Activated CD8-positive, alpha-beta memory T cell treated with anti-CD3 and anti-CD28 coated beads for 48 hours (primary cell): ENCODE results near the gene WWC2.
A peak's percentile ranks its signal among the peaks of the same experiment; 100 is the strongest.

Experiments used
- DNase-seq, 3 experiments: peaks; one replicate each; pipeline ENCODE4 v3.0.0-alpha.2; 2020; ENCODE audit warnings: low read depth in 2 of 3, low spot score in 2 of 3

Gene WWC2

DNA sequence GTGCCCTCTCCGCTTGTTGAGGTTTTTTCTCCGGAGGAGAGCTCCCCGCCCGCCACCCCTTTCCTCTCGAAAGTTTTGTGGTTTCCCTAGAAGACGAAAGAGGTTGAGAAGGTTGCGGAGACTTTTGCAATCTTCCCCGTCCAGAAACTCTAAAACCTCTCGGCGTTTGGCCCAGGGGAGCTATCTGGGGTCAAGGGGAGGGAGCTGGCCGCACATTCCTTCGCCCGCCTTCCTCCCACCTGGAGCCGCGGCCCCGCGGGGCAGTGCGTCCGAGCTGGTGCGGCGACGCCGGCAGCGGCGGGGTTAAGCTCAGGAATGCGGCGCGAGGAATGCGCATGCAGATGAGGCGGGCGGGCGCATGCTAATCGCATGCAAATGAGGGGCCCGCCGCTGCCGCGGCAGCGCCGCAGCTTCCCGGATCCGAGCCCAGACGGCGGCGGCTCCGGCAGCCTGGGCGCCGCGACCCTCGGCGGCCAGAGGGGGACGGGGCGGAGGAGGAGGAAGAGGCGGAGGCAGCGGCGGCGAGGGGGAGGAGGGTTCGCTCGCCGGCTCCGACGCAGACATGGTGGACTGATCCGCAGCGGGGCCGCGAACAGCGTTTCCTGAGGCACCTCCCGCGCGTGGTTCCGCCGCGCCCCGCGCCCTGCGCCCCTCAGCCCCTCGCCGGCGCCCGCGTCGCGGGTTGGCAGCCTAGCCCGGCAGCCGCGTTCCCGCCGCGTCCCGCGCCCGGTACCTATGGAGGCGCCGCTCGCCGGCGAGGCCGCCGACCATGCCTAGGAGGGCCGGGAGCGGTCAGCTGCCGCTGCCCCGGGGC, at the start of gene WWC2:
Gene WWC2 (plus strand): TSS at position 535 of the 814 bp plus-strand sequence. CDS start 235 bp downstream, at position 770.
- DNase-seq: peak in 2 of 3 experiments; percentile 10 to 13

DNA sequence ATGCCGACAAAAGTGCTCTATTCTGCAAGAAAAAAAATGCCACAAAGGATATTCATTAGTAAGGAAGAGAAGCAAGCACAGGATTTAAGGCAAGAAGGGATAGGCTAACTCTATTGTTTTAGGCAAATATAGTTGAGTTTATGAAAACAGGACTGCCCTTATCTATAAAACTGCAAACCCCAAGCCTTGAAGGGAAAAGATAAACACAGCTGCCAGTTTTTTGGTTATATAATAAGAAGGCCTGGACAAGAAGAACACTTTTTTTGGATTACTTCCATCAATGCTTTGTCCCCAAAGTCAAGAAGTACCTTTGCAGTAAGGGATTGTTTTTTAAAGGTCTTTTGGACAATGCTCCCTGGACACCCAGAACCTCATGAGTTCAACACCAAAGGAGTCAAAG, 45.4 kb upstream of the WWC2 start:
- DNase-seq: no peak

DNA sequence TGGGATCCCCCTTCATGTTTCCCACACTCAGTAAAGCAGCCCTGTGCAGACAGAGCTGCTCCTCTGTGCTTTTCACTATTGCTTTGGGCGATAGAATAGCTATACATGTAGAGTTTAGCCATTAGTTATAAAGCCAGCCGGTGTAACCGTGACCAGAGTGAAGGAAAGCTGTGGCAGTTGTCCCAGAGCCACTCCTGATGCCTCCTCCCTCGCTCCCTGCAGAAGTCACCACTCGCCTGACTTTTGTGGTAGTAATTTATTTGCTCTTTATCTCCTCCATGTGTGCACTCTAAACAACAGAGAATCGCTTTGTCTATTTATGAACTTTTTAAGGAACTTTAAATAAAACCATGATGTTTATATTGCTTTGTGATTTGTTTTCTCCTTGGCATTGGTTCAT, 41.8 kb upstream of the WWC2 start:
- DNase-seq: no peak

DNA sequence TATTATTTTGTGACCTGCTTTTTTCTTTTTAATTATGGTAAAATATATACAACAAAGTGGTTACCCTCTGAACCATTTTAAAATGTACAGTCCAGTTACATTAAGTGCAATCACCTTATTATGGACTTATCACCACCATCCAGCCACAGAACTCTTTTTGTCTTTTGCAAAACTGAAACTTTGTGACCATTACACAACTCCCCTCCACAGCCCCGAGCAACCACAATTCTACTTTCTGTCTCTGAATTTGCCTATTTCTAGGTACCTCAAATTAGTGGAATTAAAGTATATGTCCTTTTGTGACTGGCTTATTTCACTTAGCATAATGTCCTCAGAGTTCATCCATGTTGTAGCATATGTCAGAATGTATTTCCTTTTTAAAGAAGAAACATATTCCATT, 39.3 kb upstream of the WWC2 start:
- DNase-seq: no peak

DNA sequence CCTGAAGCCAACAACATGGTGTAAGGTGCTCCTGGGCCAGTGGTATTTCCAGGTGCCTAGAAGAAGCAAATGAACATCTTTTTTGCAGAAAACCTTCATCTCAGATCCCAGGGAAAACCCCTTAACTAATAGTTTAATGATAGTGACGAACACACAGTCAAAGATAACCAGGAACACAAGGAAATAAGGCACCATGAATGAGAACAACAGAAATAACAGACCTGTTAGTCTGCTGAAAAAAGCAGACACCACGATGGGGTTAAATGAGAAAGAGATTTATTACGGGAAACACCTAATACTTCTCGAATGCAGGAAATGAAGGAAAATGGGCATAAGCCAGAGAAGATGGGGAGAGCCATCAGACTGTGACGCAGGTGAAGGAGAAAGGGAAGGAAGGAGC, 30.6 kb upstream of the WWC2 start:
- DNase-seq: no peak

DNA sequence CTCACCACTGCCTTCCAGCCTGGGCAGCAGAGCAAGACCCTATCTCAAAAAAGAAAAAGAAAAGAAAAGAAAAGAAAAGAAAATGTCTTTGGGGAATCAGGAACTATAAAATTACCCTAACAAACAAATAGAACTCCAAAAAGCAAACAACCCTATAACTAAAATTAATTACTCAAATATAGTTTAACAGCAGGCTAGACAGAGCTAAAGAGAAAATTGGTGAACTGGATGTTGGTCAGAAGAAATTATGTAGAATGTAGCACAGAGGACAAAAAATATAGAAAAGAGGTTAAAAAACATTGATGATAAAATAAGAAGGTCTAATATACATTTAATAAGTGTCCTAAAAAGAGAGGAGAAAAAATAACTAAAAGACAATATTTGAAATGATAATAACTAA, 27.8 kb upstream of the WWC2 start:
- DNase-seq: no peak

DNA sequence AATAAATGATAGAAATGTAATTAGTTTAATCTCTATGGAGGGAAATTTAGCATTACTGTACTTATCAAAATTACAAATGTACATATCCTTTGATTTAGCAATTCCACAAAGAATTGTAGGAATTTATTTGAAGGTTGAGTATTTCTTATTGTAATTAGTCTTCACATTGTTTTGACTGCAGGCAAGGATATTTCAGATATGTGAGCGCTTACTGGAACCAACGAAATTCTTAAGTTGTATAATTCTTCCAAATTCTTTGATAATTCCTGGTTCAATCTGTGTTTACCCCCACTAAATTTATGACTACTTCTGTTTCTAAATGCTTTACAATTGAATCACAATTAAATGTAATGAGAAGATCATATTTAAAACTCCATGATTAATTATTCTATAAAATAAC, 26.9 kb upstream of the WWC2 start:
- DNase-seq: no peak

DNA sequence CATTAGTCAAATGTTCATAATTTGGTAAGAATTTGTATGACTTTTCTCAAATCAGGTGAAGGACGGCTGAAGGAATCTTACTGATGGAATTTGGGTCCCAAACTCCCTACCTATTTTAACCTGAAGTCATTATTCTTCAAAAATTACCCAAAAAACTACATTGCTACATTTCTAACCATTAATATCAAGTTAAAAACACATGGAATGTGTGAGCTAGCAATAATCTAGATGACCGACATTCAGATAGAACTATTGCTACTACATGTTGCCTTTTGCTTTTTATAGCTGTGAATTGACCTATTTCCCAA, 25.3 kb upstream of the WWC2 start:
- no peak for DNase-seq

DNA sequence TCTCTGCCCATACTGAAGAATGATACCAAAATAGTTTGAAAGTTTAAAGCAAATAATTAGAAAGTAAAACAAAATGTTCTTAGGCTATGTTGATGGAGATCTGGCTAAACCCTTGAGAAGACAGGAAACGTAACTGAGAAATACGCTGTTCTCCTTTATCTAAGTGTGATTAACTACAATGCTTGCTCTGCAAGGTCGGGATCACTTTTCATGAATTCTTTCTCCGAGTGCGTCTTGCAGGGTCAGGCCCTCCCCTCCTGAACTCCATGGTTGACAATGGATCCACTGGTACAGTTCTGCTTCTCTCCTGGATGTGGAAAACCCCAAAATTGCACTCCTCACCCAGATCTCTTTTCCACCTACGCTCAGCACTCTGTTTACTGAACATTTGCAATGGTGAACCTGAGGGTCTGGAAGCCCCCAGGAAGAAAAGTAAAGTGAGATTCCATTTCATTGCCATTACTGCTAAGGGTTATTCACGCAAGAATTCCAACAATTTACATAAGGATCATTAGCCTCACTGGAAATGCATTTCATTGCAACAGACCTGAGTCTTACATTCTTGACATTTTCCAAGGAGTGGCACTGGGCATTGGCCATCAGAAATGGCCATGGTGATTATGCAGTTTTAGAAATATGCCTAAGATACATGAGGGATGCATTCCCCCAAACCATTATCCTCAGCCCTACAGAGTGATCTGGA, 24.6 kb upstream of the WWC2 start:
- no peak for DNase-seq

DNA sequence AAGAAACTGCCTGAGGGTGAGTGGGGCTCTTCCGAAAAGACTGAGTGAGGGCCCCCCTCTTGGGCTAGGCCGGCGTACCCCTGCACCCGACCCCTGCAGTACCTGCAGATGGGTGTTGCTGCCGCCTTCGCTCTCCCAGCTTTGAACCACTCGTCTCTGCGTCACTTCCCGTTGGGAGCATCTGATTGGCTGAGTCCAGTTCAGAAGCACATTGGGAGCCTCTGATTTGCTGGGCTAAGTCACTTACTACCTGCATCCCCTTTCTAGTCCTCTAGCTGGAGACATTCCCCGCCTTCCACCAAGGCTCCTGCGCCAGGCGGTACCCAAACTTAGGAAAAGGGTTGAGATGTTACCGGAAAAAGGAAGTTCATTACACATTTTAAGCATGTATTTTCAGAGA, 20.4 kb upstream of the WWC2 start:
- DNase-seq: no peak

DNA sequence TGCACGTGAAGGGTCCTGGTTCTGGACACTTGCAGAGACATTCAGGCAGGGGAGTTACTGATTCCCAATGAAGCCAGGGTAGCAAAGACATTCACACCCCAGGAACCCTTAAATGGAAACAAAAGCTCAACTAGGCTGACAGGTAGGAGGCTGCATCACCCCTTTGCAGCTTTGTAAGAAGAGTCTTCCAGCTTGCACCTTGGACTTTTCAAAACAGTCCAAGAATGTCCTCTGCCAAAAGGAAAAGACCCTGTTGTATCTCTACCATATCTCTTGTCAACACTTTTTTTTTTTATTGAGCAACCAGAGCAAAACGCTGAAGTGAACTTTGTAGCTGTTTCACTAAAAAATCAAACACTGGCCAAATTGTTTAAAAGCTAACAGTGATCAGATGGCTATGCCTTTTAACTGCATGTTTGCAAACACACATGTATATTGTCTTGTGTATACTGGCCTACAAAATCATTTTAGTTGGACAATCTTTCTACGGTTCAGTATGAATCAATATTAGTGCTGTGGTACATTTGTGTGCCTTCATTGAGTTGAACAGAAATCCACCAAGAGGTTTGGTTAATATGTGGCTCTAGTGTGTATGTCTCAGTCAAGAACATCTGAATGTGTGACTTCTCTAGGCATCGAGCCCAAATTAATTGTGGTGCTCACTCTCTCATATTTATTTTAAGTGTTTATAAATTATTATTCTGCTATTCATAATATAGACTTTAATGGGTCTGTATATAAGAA, 18.5 kb upstream of the WWC2 start:
- no peak for DNase-seq

DNA sequence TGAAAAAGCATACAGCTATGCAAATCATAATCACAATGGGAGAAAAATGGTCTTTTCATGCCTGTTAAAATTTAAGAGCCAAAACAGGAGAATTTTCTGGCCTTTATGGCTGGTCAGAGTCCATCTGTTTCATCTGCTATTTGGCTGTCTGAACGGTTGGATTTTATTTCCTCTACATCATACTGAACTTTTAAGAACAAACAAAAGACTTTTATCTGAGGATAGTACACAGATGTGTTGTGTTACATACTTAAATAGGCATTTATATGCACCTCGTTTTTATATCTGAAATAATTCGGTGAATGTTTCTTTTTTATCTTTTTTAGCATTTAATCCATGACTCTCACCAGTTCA, 18.0 kb upstream of the WWC2 start:
- no peak for DNase-seq

DNA sequence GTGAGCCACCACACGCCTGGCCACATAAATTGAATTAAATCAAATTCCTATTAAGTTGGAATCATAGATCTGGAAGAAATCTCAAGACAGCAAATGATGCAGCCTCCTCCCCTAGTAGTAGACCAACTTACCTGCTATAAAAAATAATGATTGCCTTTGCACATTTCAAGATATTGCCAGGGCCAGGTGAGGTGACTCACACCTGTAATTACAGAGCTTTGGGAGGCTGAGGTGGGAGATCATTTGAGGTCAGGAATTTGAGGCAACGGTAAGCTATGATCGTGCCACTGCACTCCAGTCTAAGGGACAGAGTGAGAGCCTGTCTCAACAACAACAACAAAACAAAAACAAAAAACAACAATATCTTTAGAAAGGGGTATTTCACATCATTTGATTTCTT, 17.0 kb upstream of the WWC2 start:
- no peak for DNase-seq

DNA sequence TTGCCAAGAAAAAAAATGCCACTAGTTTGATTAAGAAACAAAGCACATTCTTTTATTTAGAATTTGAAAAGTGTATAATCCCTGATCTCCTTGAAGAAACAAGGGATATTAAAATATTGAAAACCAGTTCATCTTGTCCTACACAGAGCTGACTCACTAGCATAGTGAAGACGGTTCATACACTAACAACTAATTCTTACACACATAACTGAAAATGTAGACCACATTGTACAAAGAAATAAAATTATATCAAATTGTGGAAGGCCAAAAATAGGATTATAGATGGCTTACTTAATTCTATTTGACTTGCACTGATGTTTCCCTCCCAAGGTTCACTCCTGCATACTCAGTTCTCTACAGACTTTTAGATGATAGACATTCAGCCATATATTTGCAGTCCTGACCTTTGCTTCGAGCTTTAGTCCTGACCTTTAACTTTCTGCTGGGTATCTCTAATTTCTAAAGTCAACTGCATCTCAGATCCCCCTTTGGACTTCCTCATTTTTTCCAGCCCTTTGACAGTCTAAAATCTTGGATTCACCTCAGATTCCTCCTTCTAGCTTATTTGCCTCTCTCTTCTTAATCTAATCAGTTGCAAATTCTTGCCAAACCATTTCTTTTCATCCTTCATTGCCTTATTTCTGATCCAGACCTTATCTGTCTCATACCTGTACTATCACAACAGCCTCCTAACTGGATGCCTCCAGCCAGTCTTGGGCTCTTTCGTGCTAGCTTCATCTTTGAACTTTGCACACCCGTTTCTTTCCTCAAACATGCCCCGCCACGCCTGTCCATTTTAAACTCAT, 4.5 kb upstream of the WWC2 start:
- no peak for DNase-seq

DNA sequence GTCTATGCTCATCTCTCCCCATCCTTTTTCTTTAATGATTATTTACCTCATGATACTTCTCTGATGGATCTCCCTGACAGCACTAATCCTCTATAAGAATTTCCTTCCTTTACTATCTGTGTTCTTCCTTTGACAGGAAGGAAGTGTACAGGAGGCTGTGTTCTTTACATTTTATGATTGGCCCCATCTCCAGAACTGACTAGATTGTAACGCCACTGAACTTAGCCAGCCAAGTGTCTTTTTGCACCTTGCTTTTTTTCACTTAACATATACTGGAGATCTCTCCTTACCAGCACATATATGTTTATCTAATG, 3.9 kb upstream of the WWC2 start:
- DNase-seq: no peak

DNA sequence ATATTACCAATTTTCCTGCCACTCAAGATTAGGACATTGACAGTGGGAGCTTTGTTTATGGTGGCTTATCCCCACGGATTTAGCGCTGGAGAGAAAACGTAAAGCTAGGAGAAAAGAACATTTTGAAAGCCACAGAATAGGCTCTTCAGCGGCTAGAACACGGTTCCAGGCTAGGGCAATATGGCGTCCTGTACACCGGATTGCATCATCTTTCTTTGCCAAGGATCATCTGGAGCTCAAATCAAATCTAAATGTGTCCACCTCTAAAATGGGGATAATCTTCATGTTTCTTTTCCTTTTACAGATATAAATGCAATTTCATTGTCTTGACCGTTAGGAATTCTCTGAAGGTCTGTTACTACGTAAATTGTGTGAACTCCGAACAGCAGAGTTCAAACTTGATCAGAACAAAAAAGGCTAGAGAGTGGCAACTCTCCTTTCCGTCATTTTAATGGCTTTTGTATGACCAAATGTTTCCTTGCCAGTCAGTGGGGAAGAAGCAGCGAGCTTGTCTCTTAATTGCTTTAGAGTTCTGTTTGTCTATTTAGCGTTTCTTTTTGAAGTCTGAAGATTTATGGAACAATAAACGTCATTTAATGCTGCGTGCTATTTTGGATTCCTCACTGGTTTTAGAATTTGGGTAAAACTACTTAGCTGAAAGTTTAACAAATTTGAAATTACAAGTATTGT, 2.6 kb upstream of the WWC2 start:
- no peak for DNase-seq

DNA sequence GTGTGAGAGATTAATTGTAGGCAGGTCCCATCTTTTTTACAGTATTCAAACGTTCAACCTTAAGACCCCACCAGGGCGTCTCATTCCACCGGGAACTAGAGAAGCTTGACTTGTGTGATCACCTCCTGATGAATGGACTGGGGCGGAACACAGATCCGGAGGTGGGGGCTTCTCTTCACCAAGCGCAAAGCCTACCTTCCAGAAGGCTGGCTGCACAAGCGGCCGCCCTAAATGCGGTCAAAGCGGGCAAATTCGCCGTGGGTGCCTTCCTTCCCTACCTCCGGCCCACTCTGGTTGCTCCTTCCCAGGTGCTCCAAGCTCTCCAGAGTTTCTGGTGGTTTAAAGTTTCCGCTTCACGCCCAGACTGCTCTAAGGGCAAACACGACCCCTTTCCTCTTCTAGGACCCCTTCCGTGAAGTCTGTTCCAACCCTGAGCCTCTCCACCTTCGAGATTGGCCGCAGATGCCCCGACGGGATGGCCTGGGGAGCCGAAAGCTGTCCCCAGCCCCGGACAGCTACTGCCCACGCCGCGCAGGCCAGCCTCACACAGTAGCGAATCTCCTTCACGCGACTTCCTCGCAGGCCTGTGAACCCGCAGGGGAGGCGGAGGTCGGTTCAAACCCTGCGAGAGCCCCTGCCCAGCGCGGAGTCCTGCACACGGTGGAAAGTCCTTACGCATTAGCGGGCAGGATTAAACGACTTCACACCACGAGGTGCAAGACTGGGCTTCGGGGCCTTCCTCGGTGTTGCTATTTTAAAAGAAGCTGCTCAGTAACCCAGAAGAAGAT, 1.6 kb upstream of the WWC2 start:
- no peak for DNase-seq

DNA sequence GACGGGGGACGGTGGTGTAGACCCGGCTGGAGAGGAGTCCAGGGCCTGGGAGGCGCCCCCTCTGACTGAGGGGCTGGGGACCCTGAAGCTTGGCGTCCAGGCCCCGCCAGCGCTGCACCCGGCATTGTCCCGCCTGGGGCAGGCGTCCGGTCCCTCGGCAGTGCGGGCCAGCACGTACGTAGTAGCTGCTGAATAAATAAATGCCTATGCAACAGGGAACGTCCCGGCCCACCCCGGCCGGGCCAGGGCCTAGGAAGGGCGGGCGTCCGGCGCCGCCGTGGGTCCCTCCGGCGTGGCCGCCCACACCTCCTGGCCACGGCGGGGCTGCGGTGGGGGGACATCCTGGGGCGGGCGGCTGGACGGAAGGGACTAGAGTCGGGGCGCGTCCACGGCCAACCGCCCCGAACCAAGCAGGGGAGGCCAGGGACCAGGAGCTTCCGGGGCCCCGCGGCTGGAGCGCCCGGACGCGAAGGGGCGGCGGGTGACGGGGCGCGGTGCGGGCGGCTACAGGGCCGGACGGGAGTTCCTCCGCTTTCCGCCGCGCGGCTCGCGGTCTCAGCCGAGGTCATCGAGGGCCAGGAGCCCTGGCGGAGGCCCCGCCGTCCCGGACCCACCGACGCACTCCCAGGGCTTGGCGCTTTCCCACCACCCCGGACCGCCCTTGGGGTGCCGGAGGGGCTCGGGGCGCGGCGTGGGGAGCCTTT, 886 bp upstream of the WWC2 start:
- DNase-seq: no peak

DNA sequence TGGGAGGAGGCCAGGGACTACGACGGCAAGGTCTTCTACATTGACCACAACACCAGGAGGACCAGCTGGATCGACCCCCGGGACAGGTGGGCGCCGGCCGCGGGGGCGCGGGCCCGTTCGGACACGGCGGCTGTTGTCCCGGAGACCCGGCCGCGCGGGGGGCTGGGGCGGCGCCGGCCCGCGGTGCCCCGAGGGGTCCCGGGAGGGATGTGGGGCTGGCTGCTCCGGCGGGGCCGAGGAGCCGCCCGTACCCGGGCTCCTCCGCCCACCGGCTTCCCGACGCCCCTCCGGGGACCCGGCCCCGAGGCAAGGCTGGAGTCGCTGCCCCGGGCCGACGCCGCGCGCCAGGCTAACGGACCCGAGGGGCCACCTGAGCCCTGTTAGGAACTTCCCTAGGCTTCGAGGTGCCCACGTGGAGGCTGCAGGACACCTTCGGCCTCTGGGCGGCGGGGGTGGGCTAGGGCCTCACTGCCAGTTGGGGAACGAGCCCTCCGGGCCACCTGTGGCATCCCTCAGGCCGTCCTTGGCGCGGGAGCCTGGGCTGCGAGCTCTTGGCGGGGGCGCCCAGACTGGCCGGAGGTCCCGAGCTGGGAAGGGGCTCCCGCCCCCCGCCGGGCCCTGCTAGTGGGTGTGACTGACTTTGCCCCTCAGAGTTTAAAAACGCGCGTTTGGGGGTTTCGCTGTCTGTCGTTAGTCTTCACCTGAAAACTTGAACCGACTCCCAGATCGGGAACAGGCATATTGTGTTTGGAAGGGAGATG, 660 bp downstream of the WWC2 start:
- peak in 1 of 3 experiments; percentile 7 for DNase-seq
